SK-N-SH treated with all-trans-retinoic acid at 6 μM for 48 hours (cell line): ENCODE results near the gene PCSK2.

Source experiments
- ATAC-seq: fragments of 200-7000 bp; cut with Tn5 transposase; 3 replicates; pipeline ENCODE4 v1.9.1; 2020; ENCODE audit warnings: mild to moderate bottlenecking, moderate library complexity
- ARNTL ChIP-seq: fragments of 450-650 bp; formaldehyde crosslinking; IDR thresholded peaks from 2 replicates; pipeline ENCODE4 v1.5.0; 2020; ENCODE audit warnings: low read depth, mild to moderate bottlenecking, moderate library complexity, borderline replicate concordance
- BACH2 ChIP-seq: fragments of 250-450 bp; sonication (Bioruptor Pico); IDR thresholded peaks from 2 replicates; pipeline ENCODE4 v1.9.0; 2021; ENCODE audit warnings: mild to moderate bottlenecking, borderline replicate concordance
- CSDC2 ChIP-seq: fragments of 250-450 bp; sonication (Bioruptor Pico); IDR thresholded peaks from 2 replicates; pipeline ENCODE4 v1.5.0; 2020; ENCODE audit warnings: mild to moderate bottlenecking, moderate library complexity
- ESRRG ChIP-seq: fragments of 250-450 bp; sonication (Bioruptor Pico); IDR thresholded peaks from 2 replicates; pipeline ENCODE4 v1.6.1; 2021; ENCODE audit warnings: mild to moderate bottlenecking
- ISL1 ChIP-seq: fragments of 250-450 bp; sonication (Bioruptor Pico); IDR thresholded peaks from 2 replicates; pipeline ENCODE4 v2.1.2; 2022; ENCODE audit warnings: mild to moderate bottlenecking, moderate library complexity
- OSR1 ChIP-seq: fragments of 250-450 bp; sonication (Bioruptor Pico); IDR thresholded peaks from 2 replicates; pipeline ENCODE4 v1.8.0; 2022; ENCODE audit warnings: moderate library complexity, mild to moderate bottlenecking, inconsistent platforms
- PPARA ChIP-seq: fragments of 250-450 bp; sonication (Bioruptor Pico); IDR thresholded peaks from 2 replicates; pipeline ENCODE4 v1.5.0; 2020; ENCODE audit warnings: mild to moderate bottlenecking, borderline replicate concordance
- RARB ChIP-seq: fragments of 250-450 bp; sonication (Bioruptor Pico); IDR thresholded peaks from 2 replicates; pipeline ENCODE4 v1.8.0; 2021; ENCODE audit warnings: mild to moderate bottlenecking, moderate library complexity
- SNAI2 ChIP-seq: fragments of 250-450 bp; sonication (Bioruptor Pico); IDR thresholded peaks from 2 replicates; pipeline ENCODE4 v1.5.0; 2020; ENCODE audit warnings: mild to moderate bottlenecking, moderate library complexity
- TCF4 ChIP-seq: fragments of 250-450 bp; sonication (Bioruptor Pico); IDR thresholded peaks from 2 replicates; pipeline ENCODE4 v1.8.0; 2021; ENCODE audit warnings: mild to moderate bottlenecking, moderate library complexity, borderline replicate concordance
- TOX ChIP-seq: fragments of 250-450 bp; sonication (Bioruptor Pico); IDR thresholded peaks from 2 replicates; pipeline ENCODE4 v1.8.0; 2021; ENCODE audit warnings: mild to moderate bottlenecking, moderate library complexity, borderline replicate concordance
- ZFP3 ChIP-seq: fragments of 250-450 bp; sonication (Bioruptor Pico); IDR thresholded peaks from 2 replicates; pipeline ENCODE4 v1.5.0; 2020; ENCODE audit warnings: mild to moderate bottlenecking, moderate library complexity
- ZFP30 ChIP-seq: fragments of 450-650 bp; formaldehyde crosslinking; IDR thresholded peaks from 2 replicates; pipeline ENCODE4 v1.5.0; 2022; ENCODE audit warnings: mild to moderate bottlenecking, moderate library complexity
- ZNF565 ChIP-seq: fragments of 450-650 bp; formaldehyde crosslinking; conservative IDR thresholded peaks from 2 replicates; pipeline ENCODE4 v1.5.0; 2020; ENCODE audit warnings: low read depth, mild to moderate bottlenecking, moderate library complexity
- ZNF70 ChIP-seq: fragments of 450-650 bp; formaldehyde crosslinking; IDR thresholded peaks from 2 replicates; pipeline ENCODE4 v1.5.0; 2020; ENCODE audit warnings: mild to moderate bottlenecking, moderate library complexity
- ZNF8 ChIP-seq: fragments of 450-650 bp; formaldehyde crosslinking; IDR thresholded peaks from 2 replicates; pipeline ENCODE4 v1.5.0; 2020; ENCODE audit warnings: mild to moderate bottlenecking, moderate library complexity
- TF ChIP-seq, protein P1 (sequence below): fragments of 250-450 bp; sonication (Bioruptor Pico); IDR thresholded peaks from 2 replicates; pipeline ENCODE4 v1.5.0; 2020; ENCODE audit warnings: mild to moderate bottlenecking, moderate library complexity
- TF ChIP-seq, protein P2 (sequence below): fragments of 250-450 bp; sonication (Bioruptor Pico); IDR thresholded peaks from 2 replicates; pipeline ENCODE4 v1.5.1; 2021; ENCODE audit warnings: mild to moderate bottlenecking, moderate library complexity
- TF ChIP-seq, protein P3 (sequence below): fragments of 250-450 bp; sonication (Bioruptor Pico); IDR thresholded peaks from 2 replicates; pipeline ENCODE4 v1.8.0; 2021; ENCODE audit warnings: low read depth, mild to moderate bottlenecking, moderate library complexity, borderline replicate concordance
- TF ChIP-seq, protein P4 (sequence below): fragments of 250-450 bp; sonication (Bioruptor Pico); IDR thresholded peaks from 2 replicates; pipeline ENCODE4 v1.8.0; 2020; ENCODE audit warnings: mild to moderate bottlenecking, moderate library complexity, borderline replicate concordance

The PCSK2 gene

DNA sequence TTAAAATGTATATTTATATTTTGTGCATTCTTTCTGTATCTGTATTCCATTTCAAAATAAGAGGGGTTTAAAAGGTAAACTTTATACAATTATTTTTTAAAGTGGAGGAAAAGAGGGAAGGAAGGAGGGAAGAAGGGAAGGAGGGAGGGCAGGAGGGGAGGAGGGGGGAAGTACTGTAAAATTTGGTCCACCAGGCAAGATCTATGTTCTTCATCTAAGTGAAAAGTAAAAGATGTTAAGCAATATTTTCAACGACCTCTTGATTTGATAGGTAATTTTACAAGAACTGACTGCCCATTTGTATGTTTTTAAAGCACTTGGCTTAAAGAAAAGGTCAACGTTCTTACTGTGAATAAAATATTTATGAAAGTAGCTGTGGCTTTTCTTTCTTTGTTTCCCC, 29.8 kb upstream of the PCSK2 start (continued):
- TF ChIP-seq, protein P1, sequence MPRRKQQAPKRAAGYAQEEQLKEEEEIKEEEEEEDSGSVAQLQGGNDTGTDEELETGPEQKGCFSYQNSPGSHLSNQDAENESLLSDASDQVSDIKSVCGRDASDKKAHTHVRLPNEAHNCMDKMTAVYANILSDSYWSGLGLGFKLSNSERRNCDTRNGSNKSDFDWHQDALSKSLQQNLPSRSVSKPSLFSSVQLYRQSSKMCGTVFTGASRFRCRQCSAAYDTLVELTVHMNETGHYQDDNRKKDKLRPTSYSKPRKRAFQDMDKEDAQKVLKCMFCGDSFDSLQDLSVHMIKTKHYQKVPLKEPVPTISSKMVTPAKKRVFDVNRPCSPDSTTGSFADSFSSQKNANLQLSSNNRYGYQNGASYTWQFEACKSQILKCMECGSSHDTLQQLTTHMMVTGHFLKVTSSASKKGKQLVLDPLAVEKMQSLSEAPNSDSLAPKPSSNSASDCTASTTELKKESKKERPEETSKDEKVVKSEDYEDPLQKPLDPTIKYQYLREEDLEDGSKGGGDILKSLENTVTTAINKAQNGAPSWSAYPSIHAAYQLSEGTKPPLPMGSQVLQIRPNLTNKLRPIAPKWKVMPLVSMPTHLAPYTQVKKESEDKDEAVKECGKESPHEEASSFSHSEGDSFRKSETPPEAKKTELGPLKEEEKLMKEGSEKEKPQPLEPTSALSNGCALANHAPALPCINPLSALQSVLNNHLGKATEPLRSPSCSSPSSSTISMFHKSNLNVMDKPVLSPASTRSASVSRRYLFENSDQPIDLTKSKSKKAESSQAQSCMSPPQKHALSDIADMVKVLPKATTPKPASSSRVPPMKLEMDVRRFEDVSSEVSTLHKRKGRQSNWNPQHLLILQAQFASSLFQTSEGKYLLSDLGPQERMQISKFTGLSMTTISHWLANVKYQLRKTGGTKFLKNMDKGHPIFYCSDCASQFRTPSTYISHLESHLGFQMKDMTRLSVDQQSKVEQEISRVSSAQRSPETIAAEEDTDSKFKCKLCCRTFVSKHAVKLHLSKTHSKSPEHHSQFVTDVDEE = no peak
- TF ChIP-seq TCF4 (CRISPR knock-in tag) (no peak), ZNF70 (CRISPR knock-in tag) (no peak)

DNA sequence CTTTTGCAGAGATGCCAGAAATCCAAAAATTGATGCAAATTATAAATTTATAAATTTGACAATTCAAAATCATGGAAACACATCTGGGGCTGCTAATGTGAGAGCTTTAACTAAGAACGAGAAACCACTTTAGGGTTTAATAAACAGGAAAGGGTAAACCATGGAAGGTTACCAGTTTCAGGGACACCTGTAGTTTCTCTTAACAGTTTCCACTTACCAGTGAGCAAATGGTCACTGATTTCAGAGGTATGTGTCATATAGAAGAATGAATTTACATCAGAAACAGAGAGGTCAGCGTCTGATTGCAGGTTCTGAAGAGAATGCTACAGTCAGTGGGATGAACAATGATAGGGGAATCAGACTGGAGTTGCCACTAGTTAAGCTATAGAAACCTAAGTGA, 24.8 kb upstream of the PCSK2 start:
- TF ChIP-seq TOX (CRISPR knock-in tag) (no peak), BACH2 (CRISPR knock-in tag) (no peak), ESRRG (no peak), ZFP3 (no peak), ISL1 (CRISPR knock-in tag) (no peak), TCF4 (CRISPR knock-in tag) (no peak), ARNTL (CRISPR knock-in tag) (no peak), CSDC2 (CRISPR knock-in tag) (no peak), ZNF8 (CRISPR knock-in tag) (no peak), ZNF565 (CRISPR knock-in tag) (no peak), ZFP30 (CRISPR knock-in tag) (no peak), PPARA (CRISPR knock-in tag) (no peak), OSR1 (CRISPR knock-in tag) (no peak), ZNF70 (CRISPR knock-in tag) (no peak), SNAI2 (no peak)
- TF ChIP-seq, protein P2, sequence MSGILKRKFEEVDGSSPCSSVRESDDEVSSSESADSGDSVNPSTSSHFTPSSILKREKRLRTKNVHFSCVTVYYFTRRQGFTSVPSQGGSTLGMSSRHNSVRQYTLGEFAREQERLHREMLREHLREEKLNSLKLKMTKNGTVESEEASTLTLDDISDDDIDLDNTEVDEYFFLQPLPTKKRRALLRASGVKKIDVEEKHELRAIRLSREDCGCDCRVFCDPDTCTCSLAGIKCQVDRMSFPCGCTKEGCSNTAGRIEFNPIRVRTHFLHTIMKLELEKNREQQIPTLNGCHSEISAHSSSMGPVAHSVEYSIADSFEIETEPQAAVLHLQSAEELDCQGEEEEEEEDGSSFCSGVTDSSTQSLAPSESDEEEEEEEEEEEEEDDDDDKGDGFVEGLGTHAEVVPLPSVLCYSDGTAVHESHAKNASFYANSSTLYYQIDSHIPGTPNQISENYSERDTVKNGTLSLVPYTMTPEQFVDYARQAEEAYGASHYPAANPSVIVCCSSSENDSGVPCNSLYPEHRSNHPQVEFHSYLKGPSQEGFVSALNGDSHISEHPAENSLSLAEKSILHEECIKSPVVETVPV (CRISPR knock-in tag) = no peak
- TF ChIP-seq, protein P3, sequence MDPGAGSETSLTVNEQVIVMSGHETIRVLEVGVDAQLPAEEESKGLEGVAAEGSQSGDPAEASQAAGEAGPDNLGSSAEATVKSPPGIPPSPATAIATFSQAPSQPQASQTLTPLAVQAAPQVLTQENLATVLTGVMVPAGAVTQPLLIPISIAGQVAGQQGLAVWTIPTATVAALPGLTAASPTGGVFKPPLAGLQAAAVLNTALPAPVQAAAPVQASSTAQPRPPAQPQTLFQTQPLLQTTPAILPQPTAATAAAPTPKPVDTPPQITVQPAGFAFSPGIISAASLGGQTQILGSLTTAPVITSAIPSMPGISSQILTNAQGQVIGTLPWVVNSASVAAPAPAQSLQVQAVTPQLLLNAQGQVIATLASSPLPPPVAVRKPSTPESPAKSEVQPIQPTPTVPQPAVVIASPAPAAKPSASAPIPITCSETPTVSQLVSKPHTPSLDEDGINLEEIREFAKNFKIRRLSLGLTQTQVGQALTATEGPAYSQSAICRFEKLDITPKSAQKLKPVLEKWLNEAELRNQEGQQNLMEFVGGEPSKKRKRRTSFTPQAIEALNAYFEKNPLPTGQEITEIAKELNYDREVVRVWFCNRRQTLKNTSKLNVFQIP = no peak
- TF ChIP-seq, protein P1 = no peak
- TF ChIP-seq, protein P4, sequence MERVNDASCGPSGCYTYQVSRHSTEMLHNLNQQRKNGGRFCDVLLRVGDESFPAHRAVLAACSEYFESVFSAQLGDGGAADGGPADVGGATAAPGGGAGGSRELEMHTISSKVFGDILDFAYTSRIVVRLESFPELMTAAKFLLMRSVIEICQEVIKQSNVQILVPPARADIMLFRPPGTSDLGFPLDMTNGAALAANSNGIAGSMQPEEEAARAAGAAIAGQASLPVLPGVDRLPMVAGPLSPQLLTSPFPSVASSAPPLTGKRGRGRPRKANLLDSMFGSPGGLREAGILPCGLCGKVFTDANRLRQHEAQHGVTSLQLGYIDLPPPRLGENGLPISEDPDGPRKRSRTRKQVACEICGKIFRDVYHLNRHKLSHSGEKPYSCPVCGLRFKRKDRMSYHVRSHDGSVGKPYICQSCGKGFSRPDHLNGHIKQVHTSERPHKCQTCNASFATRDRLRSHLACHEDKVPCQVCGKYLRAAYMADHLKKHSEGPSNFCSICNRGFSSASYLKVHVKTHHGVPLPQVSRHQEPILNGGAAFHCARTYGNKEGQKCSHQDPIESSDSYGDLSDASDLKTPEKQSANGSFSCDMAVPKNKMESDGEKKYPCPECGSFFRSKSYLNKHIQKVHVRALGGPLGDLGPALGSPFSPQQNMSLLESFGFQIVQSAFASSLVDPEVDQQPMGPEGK (CRISPR knock-in tag) = no peak
- no peak for ATAC-seq

DNA sequence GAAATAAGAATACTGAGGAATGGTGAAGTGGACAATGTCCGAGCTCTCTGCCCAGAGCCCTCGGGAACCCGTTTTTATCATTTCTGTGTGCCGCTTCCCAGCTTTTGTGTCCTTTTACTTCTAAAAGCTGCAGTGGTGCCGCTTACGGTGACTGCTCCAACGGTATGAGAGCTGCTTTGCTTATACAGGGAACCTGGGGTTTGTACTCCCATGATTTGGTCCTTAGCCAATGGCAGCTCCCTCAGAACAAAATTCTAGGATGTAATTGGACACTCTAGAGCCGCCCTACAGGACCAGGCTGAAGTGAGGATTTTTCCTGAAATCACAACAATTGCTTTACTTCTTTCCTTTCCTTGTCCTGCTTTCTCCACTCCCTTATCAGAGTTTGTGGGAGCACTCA, 24.2 kb upstream of the PCSK2 start:
- no peak for ATAC-seq
- no peak for TF ChIP-seq ZNF8 (CRISPR knock-in tag)
- TF ChIP-seq, protein P2 (CRISPR knock-in tag) = no peak
- TF ChIP-seq, protein P4 (CRISPR knock-in tag) = no peak
- TF ChIP-seq CSDC2 (CRISPR knock-in tag) = no peak
- no peak for TF ChIP-seq OSR1 (CRISPR knock-in tag)
- TF ChIP-seq TCF4 (CRISPR knock-in tag) = no peak
- TF ChIP-seq ISL1 (CRISPR knock-in tag) = no peak
- TF ChIP-seq SNAI2 = no peak
- no peak for TF ChIP-seq BACH2 (CRISPR knock-in tag)
- TF ChIP-seq RARB (CRISPR knock-in tag) = no peak
- TF ChIP-seq, protein P1 = no peak
